ENCODE measurements around the gene CCDC146.
"Not testable (repeated sequence)": the region's sequence is repeated elsewhere in the genome, so short reads cannot be mapped to it uniquely, and the experiment has no call there.

Gene CCDC146

GRCh38 chr7:77121860-77122681 lies at the start of gene CCDC146:
CCDC146 (plus strand) TSS chr7:77122615; CDS start chr7:77167669, 45,054 bp downstream.
- peak; percentile 99 for DNase-seq

GRCh38 chr7:77074786-77075396 lies 47.5 kb upstream of the CCDC146 start:
- not testable (repeated sequence) for DNase-seq

GRCh38 chr7:77077060-77077459 lies 45.4 kb upstream of the CCDC146 start:
- DNase-seq: not testable (repeated sequence)

- DNase-seq: not testable (repeated sequence)
Measured at GRCh38 chr7:77079112-77079511, 43.3 kb upstream of the CCDC146 start.

GRCh38 chr7:77079624-77080023 lies 42.8 kb upstream of the CCDC146 start:
- DNase-seq: not testable (repeated sequence)

GRCh38 chr7:77080236-77080635 lies 42.2 kb upstream of the CCDC146 start:
- not testable (repeated sequence) for DNase-seq

- not testable (repeated sequence) for DNase-seq
Measured at GRCh38 chr7:77082192-77082591, 40.2 kb upstream of the CCDC146 start.

- not testable (repeated sequence) for DNase-seq
Measured at GRCh38 chr7:77092301-77092700, 30.1 kb upstream of the CCDC146 start.

- DNase-seq: not testable (repeated sequence)
Measured at GRCh38 chr7:77100501-77100900, 21.9 kb upstream of the CCDC146 start.

GRCh38 chr7:77101187-77101586 lies 21.2 kb upstream of the CCDC146 start:
- DNase-seq: not testable (repeated sequence)

- not testable (repeated sequence) for DNase-seq
Measured at GRCh38 chr7:77102671-77103070, 19.7 kb upstream of the CCDC146 start.

GRCh38 chr7:77105904-77106303 lies 16.5 kb upstream of the CCDC146 start:
- not testable (repeated sequence) for DNase-seq

GRCh38 chr7:77107659-77108058 lies 14.8 kb upstream of the CCDC146 start:
- not testable (repeated sequence) for DNase-seq

- DNase-seq: not testable (repeated sequence)
Measured at GRCh38 chr7:77108362-77108761, 14.1 kb upstream of the CCDC146 start.

GRCh38 chr7:77112719-77113306 lies 9.6 kb upstream of the CCDC146 start:
- DNase-seq: peak; percentile 22

- not testable (repeated sequence) for DNase-seq
Measured at GRCh38 chr7:77125486-77125885, 3.1 kb downstream of the CCDC146 start.

GRCh38 chr7:77127009-77127408 lies 4.6 kb downstream of the CCDC146 start:
- DNase-seq: not testable (repeated sequence)

GRCh38 chr7:77128582-77129410 lies 6.4 kb downstream of the CCDC146 start:
- not testable (repeated sequence) for DNase-seq

GRCh38 chr7:77131781-77132180 lies 9.4 kb downstream of the CCDC146 start:
- not testable (repeated sequence) for DNase-seq

- not testable (repeated sequence) for DNase-seq
Measured at GRCh38 chr7:77138668-77139067, 16.3 kb downstream of the CCDC146 start.

GRCh38 chr7:77140291-77140690 lies 17.9 kb downstream of the CCDC146 start:
- not testable (repeated sequence) for DNase-seq

GRCh38 chr7:77152232-77152631 lies 29.8 kb downstream of the CCDC146 start:
- DNase-seq: not testable (repeated sequence)

Measured in NCI-H1105 (cell line).